Peyer's patch (tissue), 4 donors: ENCODE data around the gene TIAM2. TPM values are rescaled to one million over a fixed set of nuclear protein-coding genes. Genes with fewer than 3 reads are reported as not detected.
"Not testable (repeated sequence)": the region's sequence is repeated elsewhere in the genome, so short reads cannot be mapped to it uniquely, and the experiment has no call there.

ENCODE experiments used
- DNase-seq, 3 donors: peaks; one replicate each; pipeline ENCODE4 v3.0.0-alpha.2; 2017 to 2019
- H3K27ac ChIP-seq, 4 donors: fragments of 200-600 bp; sonication (generic); one replicate each; pipeline ENCODE4 v1.5.1; 2016 to 2019
- H3K27me3 ChIP-seq, 2 donors: fragments of 200-600 bp; sonication (generic); one replicate each; pipeline ENCODE4 v1.5.1; 2019
- H3K36me3 ChIP-seq, 3 donors: fragments of 200-600 bp; sonication (generic); one replicate each; pipeline ENCODE4 v1.5.1; 2016 to 2019
- H3K4me1 ChIP-seq, 4 donors: fragments of 200-600 bp; sonication (generic); one replicate each; pipeline ENCODE4 v1.5.1; 2016 to 2019
- H3K4me3 ChIP-seq, 4 donors: fragments of 200-600 bp; sonication (generic); 1 replicate in 3 of 4; 2 replicates in 1 of 4; pipeline ENCODE4 v1.5.1; 2016 to 2019; ENCODE audit warnings: mild to moderate bottlenecking in 1 of 4
- H3K9me3 ChIP-seq, 4 donors: fragments of 200-600 bp; sonication (generic); one replicate each; pipeline ENCODE4 v1.5.1; 2016 to 2019; ENCODE audit warnings: mild to moderate bottlenecking in 1 of 4
- POLR2A ChIP-seq, 2 donors: fragments of 450-650 bp; IDR thresholded peaks; one replicate each; pipeline ENCODE4 v1.5.1; 2017; ENCODE audit warnings: antibody characterized with exemption in 2 of 2, mild to moderate bottlenecking in 2 of 2, moderate library complexity in 2 of 2
- total RNA-seq, 4 donors: library from RNA; depleted of rRNA; stranded (reverse); fragments of >200 nt; gene quantifications; one replicate each; pipeline ENCODE4 v1.1.0, GENCODE V29; 2016
- TF ChIP-seq, protein P1 (sequence below), 6 experiments: fragments of 450-650 bp in 4 of 6; fragments of 200-600 bp in 2 of 6; sonication (generic) in 1 of 6; IDR thresholded peaks; one replicate each; pipeline ENCODE4 v1.5.1; 2017 to 2019; ENCODE audit warnings: antibody characterized with exemption in 6 of 6, mild to moderate bottlenecking in 3 of 6, moderate library complexity in 1 of 6

The TIAM2 gene
- total RNA-seq, 4 donors from 2014 or later: 47.0 to 139 (median 91.9) TPM

DNA sequence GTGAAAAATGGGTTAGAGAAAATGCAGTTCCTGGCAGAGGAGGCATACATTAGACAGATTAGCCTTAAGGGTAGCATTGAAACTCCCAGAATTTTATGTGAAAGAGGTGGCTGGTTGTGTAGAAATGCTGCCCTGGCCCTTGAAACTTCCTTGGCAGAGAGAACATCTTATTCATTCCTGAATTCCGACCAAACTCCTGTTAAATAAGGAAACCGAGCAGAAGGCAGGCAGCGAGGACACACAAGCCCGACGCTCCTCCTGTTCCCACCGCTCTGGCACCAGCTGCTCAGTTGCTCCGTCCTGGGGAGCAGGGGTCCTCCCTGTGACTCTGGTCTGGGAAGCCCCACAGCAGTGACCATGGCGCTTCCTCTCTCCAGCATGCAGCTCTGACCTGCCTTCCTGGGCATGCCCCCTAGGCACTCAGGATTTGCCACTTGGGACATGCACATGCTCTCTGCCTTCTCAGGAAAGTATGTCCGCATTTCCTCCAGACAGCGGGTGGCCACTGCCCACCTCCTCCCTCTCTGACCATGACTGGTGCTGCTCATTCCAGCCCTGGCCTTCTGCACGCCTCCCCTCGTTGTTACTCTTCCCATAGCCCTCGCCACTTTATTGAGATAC is 233.5 kb downstream of the TIAM2 start:
- H3K4me3 ChIP-seq: no peak overlapping the region

DNA sequence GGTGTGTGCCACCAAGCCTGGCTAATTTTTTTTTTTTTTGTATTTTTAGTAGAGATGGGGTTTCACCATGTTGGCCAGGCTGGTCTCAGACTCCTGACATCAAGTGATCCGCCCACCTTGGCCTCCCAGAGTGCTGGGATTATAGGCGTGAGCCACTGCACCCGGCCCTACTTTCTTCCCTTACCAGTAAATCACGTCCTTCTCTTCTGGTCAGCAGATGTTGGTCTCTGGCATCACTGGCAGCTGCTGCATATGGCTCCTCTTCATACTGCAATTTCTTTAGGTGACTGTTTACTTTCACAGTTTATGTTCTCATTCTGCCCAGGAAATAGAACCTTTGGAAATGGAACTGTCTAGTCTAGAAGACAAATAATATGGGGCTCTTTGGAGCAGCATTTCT is 235.9 kb downstream of the TIAM2 start:
- H3K27me3 ChIP-seq, H3K9me3 ChIP-seq, H3K36me3 ChIP-seq, DNase-seq, H3K4me3 ChIP-seq, H3K4me1 ChIP-seq, H3K27ac ChIP-seq: not testable (repeated sequence)

More for the DNA sequence above, 233.5 kb downstream of the TIAM2 start:
- Histone ChIP-seq H3K27ac (no peak overlapping the region), H3K27me3 (no peaks in the 10 kb centered on the region), H3K4me1 (no peaks in the 10 kb centered on the region), H3K36me3 (peaks cover 0 to 6% (median 0%) of the 10 kb centered on the region in 3 donors), H3K9me3 (no peaks in the 10 kb centered on the region)
- no peak for TF ChIP-seq POLR2A (IDR thresholded peaks at IDR 0.05)
- TF ChIP-seq, protein P1, sequence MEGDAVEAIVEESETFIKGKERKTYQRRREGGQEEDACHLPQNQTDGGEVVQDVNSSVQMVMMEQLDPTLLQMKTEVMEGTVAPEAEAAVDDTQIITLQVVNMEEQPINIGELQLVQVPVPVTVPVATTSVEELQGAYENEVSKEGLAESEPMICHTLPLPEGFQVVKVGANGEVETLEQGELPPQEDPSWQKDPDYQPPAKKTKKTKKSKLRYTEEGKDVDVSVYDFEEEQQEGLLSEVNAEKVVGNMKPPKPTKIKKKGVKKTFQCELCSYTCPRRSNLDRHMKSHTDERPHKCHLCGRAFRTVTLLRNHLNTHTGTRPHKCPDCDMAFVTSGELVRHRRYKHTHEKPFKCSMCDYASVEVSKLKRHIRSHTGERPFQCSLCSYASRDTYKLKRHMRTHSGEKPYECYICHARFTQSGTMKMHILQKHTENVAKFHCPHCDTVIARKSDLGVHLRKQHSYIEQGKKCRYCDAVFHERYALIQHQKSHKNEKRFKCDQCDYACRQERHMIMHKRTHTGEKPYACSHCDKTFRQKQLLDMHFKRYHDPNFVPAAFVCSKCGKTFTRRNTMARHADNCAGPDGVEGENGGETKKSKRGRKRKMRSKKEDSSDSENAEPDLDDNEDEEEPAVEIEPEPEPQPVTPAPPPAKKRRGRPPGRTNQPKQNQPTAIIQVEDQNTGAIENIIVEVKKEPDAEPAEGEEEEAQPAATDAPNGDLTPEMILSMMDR (IDR thresholded peaks at IDR 0.05): no peak
- no peak for DNase-seq

DNA sequence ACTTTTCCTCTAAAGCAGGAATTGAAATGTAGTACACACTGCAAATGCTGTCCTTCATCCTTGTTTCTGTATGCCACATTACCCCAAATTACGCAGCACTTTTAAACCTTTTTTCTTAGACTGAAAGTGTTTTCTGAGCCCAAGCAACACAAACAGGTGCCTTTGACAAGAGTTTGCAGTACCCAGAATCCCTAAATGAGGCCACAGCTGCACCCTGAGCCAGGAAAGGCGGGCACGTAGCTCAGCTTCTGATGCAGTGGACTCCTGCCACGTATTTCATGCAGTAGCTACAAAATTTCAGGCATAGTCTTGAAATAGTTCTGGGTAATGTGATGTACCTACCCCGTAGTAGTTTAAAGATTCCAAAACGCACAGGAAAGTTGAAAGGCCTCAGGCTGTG is 237.7 kb downstream of the TIAM2 start:
- Histone ChIP-seq H3K27me3 (no peaks in the 10 kb centered on the region), H3K27ac (no peak overlapping the region), H3K4me1 (no peaks in the 10 kb centered on the region), H3K36me3 (peaks cover 0 to 4% (median 0%) of the 10 kb centered on the region in 3 donors), H3K9me3 (no peaks in the 10 kb centered on the region), H3K4me3 (no peak overlapping the region)
- no peak for TF ChIP-seq POLR2A (IDR thresholded peaks at IDR 0.05)
- TF ChIP-seq, protein P1 (IDR thresholded peaks at IDR 0.05): no peak
- no peak for DNase-seq

DNA sequence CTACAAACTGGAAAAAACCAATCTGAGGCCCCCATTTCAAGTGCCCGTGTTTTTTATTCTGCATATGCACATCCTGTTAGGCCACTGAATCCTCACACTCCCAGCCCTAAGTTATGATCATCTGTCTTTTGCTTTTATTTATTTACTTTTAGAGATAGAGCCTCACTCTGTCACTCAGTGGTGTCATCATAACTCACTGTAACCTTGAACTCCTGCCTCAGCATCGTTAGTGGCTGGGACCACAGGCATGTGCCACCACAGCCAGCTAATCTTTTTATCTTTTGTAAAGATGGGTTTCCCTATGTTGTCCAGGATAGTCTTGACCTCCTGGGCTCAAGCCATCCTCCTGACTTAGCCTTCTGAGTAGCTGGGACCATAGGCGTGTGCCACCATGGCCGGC is 239.1 kb downstream of the TIAM2 start:
- no peak overlapping the region for H3K27ac ChIP-seq
- no peak overlapping the region for H3K4me3 ChIP-seq
- TF ChIP-seq, protein P1 (IDR thresholded peaks at IDR 0.05): no peak
- TF ChIP-seq POLR2A (IDR thresholded peaks at IDR 0.05): no peak
- no peak for DNase-seq
- H3K27me3 ChIP-seq: no peaks in the 10 kb centered on the region
- H3K9me3 ChIP-seq: no peaks in the 10 kb centered on the region
- no peaks in the 10 kb centered on the region for H3K4me1 ChIP-seq
- peaks cover 0 to 13% (median 0%) of the 10 kb centered on the region in 3 donors for H3K36me3 ChIP-seq

DNA sequence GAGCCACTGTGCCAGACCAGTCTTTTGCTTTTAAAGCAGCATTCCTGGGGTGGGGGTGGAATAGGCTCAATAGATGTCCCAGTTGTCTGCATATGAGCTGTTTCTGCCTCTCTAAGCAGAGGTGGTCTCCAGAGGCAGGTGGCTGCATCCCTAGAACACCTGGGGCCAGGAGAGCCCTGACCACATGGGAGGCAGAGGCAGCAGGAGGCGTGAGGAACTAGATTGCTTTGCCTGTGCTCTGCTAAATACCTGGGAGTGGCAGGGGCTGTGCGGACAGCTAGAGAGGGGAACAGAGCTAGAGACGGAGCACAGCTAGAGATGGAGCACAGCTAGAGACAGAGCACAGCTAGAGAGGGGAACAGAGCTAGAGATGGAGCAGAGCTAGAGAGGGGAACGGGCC is 239.6 kb downstream of the TIAM2 start:
- DNase-seq: no peak
- H3K27me3 ChIP-seq: no peaks in the 10 kb centered on the region
- TF ChIP-seq POLR2A (IDR thresholded peaks at IDR 0.05): no peak
- TF ChIP-seq, protein P1 (IDR thresholded peaks at IDR 0.05): no peak
- H3K9me3 ChIP-seq: no peaks in the 10 kb centered on the region
- peaks cover 0 to 13% (median 0%) of the 10 kb centered on the region in 3 donors for H3K36me3 ChIP-seq
- H3K4me1 ChIP-seq: no peaks in the 10 kb centered on the region
- no peak overlapping the region for H3K27ac ChIP-seq
- H3K4me3 ChIP-seq: no peak overlapping the region

DNA sequence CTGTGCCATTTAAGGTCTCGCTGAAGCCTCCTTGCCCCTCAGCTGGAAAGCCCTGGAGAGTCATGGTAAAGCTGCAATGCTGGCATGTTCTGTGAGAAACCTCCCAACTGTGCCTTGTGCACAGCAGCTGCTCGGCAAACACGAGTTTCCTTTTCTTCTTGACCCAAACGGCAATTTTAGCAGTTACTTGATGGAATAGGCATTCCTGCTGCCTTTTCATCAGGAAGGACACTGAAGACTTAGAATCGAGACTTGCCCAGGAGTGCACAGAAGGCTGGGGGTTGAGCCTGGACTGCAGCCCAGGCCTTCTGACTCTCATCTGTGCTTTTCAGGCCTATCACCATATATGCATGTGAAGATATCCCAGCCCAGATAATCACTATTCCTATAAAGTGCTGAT is 240.0 kb downstream of the TIAM2 start:
- TF ChIP-seq POLR2A (IDR thresholded peaks at IDR 0.05): no peak
- TF ChIP-seq, protein P1 (IDR thresholded peaks at IDR 0.05): no peak
- Histone ChIP-seq H3K4me3 (no peak overlapping the region), H3K36me3 (peaks cover 0 to 15% (median 0%) of the 10 kb centered on the region in 3 donors), H3K9me3 (no peaks in the 10 kb centered on the region), H3K4me1 (no peaks in the 10 kb centered on the region), H3K27me3 (no peaks in the 10 kb centered on the region), H3K27ac (no peak overlapping the region)
- no peak for DNase-seq
